HL-60/S4 (cell line): ENCODE results near the gene BAZ1B.
"Not testable (repeated sequence)": the region's sequence is repeated elsewhere in the genome, so short reads cannot be mapped to it uniquely, and the experiment has no call there.

Experiments used
- in situ Hi-C: fragments of 300-500 bp; cut with MboI; formaldehyde crosslinking; loops from 2 replicates; pipeline ENCODE4 v1.14.3; 2022; ENCODE audit warnings: low sequenced_read_pairs

BAZ1B gene

DNA sequence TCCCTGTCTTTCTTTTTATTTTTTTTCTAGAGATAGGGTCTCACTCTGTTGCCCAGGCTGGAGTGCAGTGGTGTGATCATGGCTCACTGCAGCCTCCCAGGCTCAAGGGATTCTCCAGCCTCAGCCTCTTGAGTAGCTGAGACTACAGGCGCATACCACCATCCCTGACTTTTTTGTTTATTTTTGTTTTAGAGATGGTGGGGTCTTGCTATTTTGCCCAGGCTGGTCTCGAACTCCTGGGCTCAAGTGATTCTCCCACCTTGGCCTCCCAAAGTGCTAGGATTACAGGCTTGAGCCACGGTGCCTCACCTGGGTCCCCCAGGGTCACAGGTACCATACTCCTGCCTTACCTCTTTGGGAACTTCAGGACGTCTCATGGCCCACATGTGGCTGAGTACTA is 91.6 kb downstream of the BAZ1B start:
- in situ Hi-C loops = not testable (repeated sequence)

DNA sequence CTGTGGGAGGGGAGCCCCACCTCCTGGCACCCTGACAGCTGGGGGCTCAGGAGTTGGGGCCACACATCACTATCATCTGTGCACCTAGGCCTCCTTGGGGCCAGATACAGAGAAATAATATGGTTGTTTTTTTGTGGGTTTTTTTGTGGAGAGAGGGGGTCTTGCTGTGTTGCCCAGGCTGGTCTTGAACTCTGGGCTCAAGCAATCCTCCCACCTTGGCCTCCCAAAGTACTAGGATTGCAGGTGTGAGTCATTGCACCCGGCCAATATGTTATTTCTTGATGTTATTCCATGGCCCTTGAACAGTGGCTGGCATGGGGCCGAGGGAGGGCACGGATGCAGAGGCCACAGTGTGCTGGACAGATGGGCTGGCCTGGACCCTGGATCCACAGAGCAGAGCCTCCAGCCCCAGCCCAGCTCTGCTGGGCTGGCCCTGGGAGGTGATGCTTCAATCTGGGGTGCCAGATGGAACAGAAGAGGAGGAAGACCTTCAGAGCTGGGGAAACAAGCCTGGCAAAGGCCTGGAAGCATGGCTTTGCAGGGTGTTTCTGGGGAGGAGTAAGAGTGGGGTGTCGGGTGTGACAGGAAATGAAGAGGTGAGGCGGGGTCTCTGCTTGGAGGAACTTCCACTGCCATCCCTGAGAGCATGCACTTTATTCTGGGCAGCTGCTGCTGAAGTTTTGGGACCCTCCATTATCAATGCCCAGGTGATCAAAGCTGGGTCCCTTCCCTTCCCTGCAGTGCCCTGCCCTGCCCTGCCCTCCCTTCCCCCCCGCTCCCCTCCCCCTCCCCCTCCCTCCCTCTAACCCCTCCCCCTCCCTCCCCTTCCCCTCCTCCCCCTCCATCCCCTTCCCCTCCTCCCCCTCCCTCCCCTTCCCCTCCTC is 92.2 kb downstream of the BAZ1B start:
- in situ Hi-C loops = no loop called here

DNA sequence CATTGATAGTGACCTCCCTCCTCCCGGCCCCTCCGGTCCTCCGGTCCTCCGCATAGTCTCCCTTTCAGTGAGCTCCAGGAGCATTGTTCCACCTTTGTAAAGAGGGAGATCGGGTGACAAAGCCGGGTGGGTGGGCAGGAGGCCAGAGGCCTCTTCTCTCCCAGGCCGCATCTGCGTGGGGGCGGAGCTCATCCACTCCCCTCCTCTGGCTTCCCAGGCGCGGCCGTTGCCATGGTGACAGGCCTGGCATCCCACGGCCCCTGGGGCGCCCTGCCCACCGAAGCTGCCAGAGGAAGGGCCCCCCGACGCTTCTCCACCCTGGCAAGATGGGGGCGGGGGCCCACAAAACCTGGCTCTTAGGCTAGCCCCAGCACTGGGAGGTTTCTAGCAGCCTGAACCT is 92.9 kb downstream of the BAZ1B start:
- in situ Hi-C loops = no loop called here

DNA sequence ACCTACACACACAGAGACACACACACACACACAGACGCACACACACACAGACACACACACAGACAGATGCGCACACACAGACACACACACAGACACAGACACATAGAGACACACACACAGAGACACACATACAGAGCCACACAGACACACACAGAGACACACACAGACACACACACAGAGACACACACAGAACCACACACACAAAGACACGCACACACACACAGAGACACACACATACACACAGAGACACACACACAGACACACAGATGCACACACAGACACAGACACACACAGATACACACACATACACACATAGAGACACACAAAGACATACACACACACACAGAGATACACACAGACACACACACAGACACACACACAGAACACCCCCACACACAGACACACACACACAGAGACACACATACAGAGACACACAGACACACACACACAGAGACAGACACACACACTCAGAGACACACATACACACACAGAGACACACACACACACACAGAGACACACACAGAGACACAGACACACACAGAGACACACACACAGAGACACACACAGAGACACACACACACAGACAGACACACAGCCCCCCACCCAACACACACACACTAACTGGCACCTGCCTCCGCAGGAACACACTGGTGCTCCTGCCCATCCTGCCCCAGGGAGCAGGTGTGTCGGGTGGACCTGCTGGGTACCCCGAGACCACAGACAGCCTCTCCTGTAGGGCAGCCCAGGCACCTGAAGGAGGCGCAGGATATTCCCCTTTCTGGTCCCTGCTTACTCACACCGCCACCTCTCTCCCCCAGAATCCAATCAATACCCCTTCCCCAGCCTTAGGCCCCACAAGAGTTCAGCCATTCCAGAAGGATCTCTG is 93.9 kb downstream of the BAZ1B start:
- in situ Hi-C loops = no loop called here

DNA sequence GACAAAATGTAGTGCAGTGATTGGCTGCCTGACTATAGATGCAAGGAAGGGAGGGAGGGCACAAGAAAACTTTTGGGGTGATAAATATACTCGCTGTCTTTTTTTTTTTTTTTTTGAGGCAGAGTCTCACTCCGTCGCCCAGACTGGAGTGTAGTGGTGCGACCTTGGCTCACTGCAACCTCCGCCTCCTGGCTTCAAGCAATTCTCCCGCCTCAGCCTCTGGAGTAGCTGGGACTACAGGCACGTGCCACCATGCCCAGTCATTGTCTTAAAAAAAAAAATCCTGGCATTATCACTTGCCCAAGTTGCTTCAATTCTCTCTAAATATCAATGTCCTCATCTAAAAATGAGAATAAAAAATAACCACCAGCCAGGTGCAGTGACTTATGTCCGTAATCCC is 96.1 kb downstream of the BAZ1B start:
- in situ Hi-C loops = no loop called here

DNA sequence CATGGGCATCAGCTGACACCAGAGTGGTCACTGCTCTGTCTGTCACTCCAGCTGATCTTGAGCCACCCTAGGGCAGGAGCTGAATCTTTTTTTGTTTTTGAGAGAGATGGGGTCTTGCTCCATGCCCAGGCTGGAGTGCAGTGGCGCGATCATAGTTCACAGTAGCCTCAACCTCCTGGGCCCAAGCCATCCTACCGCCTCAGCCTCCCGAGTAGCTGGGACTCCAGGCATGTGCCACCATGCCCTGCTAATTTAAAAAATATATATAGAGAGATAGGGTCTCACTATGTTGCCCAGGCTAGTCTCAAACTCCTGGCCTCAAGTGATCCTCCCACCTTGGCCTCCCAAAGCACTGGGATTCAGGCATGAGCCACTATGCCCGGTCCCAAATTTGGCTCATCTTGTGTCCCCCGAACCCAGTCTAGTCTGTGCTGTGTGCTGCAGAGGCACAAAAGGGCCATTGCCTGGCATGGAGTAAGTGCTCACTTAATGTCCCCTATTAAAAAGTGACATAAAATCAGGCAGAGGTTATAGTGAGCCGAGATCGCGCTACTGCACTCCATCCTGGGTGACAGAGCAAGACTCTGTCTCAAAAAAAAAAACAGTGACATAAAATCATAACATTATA is 96.6 kb downstream of the BAZ1B start:
- in situ Hi-C loops = no loop called here

DNA sequence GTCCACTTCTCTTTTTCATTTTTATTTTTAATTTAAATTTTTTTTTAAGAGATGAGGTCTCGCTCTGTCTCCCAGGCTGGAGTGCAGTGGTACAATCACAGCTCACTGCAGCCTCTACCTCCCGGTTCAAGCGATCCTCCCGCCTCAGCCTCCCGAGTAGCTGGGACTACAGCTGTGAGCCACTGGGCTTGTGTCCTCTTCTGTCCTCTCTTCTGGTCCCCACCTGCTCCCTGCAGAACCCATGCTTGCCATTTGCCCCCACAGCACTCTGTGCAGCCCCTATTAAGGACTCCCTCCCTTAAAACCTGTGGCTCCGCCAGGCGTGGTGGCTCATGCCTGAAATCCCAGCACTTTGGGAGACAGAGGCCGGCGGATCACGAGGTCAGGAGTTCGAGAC is 97.6 kb downstream of the BAZ1B start:
- in situ Hi-C loops = no loop called here

DNA sequence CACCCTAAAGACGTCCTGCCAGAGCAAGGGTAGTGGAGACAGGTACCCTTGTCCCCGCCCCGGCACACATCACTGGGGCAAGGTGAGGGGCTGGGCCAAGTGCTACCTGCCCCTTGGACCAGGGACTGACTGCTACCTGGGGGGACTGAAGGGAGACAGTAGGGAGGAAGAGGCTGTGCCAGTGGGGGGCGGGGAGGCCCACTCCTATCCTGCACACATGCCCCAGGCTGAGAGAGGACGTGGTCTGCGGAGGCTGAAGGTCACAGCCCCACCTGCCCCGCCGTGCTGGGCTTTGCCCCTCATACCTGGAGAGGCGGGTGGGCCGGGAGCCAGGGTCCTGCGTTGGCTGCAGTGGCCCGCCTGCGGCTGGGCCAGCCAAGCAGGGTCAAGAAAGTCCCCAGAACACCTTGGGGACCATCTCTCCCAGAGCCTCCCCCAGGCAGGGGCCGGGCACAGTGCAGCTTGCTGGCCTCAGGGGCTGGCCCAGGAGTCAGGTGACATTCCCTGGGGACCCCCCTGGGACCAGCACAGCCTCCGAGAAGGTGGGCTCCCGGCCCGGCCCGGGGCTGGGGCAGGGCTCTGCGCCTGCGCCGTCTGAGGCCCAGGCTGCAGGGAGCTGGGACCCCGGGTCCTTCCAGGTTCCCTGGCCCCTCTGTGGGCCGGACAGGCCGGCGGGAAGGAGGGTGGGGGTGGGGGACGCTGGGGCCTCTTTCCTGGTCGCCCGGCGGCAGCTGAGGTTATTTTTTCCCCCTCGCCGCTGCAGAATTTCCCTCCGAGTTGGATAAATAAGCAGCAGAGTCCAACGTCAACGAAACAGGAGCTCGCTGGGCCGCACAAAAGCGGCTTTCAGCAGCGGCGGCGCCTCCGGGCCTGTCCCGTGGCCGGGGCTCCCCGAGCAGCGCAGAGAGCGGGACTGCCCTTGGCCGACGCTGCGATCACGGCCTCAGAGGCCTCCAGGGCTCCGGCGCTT is 98.3 kb downstream of the BAZ1B start:
- in situ Hi-C loops = no loop called here

DNA sequence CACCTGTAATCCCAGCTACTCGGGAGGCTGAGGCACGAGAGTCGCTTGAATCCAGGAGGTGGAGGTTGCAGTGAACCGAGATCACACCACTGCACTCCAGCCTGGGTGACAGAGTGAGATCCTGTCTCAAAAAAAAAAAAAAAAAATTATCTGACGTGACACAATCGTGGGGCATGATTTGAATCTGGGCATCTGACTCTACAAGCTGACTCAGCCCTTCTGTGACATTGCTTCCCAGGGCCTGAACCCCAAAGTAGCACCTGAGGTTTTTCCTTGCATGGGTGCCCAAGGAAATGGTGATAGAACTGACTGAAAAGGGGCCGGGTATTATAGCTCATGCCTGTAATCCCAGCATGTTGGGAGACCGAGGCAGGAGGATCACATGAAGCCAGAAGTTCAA is 101.5 kb downstream of the BAZ1B start:
- in situ Hi-C loops = not testable (repeated sequence)

DNA sequence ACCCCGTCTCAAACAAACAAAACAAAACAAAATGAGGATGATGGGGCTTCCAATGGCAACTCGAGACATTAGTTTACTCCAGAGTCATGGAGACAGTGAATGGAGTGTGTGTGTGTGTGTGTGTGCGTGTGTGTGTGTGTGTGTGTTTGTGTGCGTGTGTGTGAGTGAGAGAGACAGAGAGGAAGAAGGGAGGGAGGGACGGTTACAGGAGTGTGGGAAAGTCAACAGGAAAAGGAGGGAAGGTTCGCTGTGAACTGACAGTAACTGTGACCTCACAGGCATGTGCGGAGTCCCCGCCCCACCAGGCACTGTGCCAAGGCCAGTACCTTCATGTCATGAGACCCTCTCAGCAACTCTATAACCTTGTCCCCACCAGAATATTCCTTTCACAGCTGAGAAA is 102.1 kb downstream of the BAZ1B start:
- in situ Hi-C loops = not testable (repeated sequence)

DNA sequence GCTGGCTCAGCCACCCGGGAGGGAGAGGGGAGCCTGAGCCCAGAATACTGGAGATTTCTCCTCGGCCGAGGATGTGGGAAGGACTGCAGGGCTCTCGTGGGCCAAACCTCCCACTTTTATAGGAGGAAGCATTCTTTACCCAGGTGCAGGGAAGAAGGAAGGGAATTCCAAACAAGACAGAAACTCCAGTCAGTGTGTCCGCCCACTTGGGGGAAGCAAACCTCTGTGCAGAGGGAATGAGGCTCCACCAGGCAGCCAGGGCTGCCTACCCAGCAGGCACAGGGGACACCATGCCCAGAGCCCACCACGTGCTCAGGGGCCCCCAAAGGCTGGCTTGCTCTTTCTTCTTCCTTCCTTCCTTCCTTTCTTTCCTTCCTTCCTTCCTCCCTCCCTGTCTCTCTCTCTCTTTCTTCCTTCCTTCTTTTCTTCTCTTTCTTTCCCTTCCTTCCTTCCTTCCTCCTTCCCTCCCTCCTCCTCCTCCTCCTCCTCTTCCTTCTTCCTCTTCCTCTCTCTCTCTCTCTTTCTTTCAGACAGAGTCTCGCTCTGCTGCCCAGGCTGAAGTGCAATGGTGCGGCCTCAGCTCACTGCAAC is 103.9 kb downstream of the BAZ1B start:
- in situ Hi-C loops = no loop called here

DNA sequence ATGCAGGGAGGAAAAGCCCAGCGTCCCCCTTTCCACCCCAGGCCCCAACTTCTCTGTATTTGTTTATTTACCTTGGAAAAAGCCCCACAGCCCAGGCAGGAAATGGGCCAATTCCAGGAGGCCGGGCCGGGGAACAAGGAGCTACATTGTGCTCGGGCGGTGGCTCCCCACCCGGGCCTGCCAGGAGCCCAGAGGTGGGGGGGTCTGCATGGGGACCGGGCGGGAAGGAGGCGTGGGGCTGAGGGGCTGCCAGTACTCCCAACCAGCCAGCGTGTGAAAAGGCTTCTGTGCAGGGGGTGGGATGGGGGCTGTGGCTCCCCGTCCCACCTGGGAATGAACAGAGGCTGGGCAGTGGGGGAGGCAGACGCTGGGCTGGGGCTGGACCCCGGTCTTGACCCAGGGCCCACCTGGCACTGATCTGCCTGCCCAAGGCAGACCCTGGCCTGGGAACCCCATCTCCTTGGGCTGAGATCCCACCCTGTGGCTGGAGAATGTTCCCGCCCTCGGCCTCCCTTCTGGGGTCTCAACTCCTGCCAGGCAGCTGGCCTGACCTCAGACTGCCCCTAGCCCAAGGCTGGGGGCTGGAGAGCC is 111.5 kb downstream of the BAZ1B start:
- in situ Hi-C loops = not testable (repeated sequence)

DNA sequence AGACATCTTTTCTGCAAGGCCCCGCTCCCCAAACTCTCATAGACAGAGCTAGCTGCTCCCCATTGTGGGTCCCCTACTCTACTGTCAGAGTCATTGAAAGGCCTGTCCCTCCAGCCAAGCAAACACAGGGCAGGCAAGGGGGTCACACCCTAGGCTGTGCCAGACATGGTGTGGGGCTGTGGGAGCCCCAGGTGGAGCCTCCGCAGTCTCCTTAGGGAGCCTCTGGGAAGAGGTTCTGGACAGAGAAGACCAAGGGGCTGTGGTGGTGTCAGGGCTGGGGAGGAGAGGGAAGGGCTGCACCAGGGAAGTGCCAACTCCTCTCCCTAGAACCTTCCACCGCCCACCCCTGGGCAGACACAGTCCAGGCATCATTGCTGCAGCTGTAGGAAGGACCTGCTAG is 117.2 kb downstream of the BAZ1B start:
- in situ Hi-C loops = not testable (repeated sequence)

DNA sequence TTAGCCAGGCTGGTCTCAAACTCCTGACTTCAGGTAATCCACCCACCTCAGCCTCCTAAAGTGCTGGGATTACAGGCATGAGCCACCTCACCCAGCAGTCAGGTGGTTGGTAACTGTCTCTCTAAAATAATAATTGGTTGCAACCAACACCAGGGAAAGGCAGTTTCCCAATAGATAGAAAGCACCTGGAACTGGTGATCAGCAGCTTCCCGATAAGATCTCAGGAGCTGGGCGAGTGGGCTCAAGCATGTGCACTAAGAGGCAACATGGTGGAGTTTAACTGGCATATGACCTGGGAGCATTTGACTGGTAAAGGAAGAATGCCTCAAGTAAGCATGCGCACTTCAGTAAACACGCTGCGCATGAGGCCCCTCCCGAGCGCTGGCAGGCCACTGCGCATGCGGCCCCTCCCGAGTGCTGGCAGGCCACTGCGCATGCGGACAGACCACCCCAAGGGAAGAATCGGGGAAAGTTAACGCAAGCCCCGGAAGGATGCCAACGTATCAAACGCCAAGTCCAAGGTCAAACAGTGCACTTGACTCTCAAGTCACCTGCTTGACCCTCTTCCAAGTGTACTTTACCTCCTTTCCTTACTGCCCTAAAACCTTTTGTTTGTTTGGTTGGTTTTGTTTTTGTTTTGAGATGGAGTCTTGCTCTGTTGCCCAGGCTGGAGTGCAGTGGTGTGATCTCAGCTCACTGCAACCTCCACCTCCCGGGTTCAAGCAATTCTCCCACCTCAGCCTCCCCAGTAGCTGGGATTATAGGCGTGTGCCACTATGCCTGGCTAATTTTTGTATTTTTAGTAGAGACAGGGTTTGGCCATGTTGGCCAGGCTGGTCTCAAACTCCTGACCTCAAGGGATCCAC is 122.7 kb downstream of the BAZ1B start:
- in situ Hi-C loops = not testable (repeated sequence)

DNA sequence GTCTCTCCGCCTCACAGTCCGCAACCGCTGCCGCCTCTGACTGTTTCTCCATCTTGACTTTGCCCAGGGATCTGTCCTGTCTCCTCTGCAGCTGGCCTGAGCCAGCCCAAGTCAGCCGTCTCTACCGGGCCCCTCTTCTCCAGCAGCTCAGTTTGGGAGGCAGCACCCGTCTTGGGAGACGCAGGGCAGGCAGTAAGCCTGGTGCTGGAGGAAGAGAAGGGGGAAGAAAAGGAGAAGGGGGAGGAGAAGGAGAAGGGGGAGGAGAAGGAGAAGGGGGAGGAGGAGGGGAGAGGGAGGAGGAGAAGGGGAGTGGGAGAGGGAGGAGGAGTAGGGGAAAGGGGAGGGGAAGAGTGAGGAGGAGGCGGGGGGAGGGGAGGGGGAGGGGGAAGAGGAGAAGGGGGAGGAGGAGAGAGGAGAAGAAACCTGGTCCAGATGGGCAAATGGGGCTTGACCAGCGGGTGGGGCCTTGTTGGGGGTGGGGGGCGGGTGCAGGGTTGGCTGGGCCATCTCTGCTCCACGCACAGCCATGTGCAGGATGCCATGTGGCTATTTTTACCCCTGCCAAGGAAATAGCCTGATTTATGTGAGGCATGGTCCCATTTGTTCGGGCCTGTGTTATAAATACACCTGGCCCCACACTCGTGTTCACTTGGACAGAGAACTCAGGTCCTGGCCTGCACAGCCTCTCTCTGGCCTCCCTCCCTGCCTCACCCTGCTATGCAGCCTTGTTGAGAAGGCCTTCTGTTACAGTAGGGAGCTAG is 124.4 kb downstream of the BAZ1B start:
- in situ Hi-C loops = no loop called here

DNA sequence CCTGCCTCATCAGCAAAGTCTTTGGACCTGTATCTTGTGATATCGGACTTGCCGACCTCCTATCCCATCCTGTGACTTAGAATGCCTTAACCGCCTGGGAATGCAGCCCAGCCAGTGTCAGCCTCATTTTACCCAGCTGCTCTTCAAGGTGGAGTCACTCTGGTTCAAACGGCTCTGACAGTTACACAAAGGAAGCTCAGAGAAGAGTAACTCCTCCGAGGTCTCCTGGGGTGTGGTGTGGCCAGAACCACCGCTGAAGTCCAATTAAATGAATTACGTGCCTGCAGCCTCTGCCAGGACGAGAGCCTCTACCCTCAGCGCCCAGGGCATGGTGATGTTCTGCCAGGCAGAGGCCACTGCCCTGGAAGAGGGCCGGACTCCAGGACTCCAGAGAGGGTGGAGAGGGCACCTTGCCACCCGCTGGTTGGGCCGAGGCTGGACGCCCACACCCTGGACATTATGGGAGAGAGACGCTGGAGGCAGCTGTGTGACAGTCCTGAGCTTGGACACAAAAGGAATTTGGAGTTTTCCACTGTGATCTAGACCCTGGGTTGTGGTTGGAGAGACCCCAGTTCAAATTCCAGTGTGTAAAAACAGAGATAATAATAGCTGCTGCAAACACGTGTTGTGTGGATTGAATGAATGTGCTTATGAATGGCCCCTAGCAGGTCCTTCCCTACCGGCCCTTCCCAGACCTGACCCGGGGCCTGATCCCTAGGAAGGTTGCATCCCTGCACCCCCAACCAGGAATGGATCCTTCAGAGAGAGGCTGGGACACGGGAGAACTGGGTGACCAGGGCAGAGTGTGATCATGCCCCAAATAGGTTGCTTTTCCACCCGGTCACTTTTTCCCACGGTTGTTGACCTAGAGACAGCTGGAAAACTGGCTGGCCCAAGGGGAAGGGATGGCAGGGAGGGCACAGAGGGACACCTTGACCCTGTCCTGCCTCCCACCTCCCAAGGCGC is 126.3 kb downstream of the BAZ1B start:
- in situ Hi-C loops = no loop called here

DNA sequence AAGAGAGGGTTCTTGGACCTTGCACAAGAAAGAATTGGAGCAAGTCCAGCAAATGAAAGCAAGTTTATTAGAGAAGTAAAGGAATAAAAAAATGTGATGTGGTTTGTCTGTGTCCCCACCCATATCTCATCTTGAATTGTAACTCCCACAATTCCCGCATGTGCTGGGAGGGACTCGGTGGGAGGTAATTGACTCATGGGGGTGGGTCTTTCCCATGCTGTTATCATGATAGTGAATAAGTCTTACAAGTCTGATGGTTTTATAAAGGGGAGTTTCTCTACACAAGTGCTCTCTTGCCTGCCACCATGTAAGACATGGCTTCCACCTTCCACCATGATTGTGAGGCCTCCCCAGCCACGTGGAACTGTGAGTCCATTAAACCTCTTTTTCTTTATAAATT is 127.7 kb downstream of the BAZ1B start:
- in situ Hi-C loops = no loop called here
